Measurements from ENCODE around the gene SNPH.

- TF ChIP-seq CTCF (IDR thresholded peaks at IDR 0.05) (no peak), EZH2 (IDR thresholded peaks at IDR 0.05) (no peak), EZH2phosphoT487 (IDR thresholded peaks at IDR 0.05) (no peak)
Measured at GRCh38 chr20:1323256-1323655, 57.2 kb downstream of the SNPH start.

Measured in neural progenitor cell (in vitro differentiated cells).